A549 (cell line): ENCODE data around the gene SLC35F4. TPM values are rescaled to one million over a fixed set of nuclear protein-coding genes. Genes with fewer than 3 reads are reported as not detected.

Experiments used
- ATAC-seq, 2 experiments: fragments of 200-7000 bp in 1 of 2; fragments of >200 bp in 1 of 2; cut with Nextera tagmentation in 1 of 2; cut with Tn5 transposase in 1 of 2; 3 replicates each; pipeline versions ENCODE4 v1.8.0 to v1.9.1; 2018 to 2020; ENCODE audit warnings: mild to moderate bottlenecking in 1 of 2, moderate library complexity in 1 of 2
- CTCF ChIA-PET: fragments of 300-600 bp; sonication (Branson Sonifier 250); formaldehyde crosslinking; extraction: SDS; loops from one replicate; lab custom pipeline; 2021; ENCODE audit warnings: antibody characterized with exemption, inconsistent platforms; lab: Yijun Ruan, JAX
- POLR2A ChIA-PET: fragments of 350-600 bp; formaldehyde crosslinking; extraction: SDS; loops from one replicate; lab custom pipeline; 2021; ENCODE audit warnings: antibody characterized with exemption, inconsistent platforms; lab: Yijun Ruan, JAX
- DNase-seq, 2 experiments: peaks; one replicate each; pipeline versions ENCODE4 v3.0.0 to v3.0.0-alpha.2; 2011 to 2016; ENCODE audit warnings: low read depth in 1 of 2, low spot score in 1 of 2
- FAIRE-seq: peaks from 2 replicates; lab custom pipeline; 2011; peaks lifted over from hg19 to GRCh38; lab: Jason Lieb, UNC
- H3K27ac ChIP-seq, 2 experiments: fragments of >200 bp; sonication (Bioruptor Twin); formaldehyde crosslinking; 3 replicates each; pipeline ENCODE4 v1.5.1; 2016 to 2017
- H3K4me1 ChIP-seq: fragments of >200 bp; sonication (Bioruptor Twin); formaldehyde crosslinking; 3 replicates; pipeline ENCODE4 v1.6.1; 2016
- H3K4me2 ChIP-seq: fragments of >200 bp; sonication (Bioruptor Twin); formaldehyde crosslinking; 3 replicates; pipeline ENCODE4 v1.6.1; 2016
- H3K4me3 ChIP-seq: fragments of >200 bp; sonication (Bioruptor Twin); formaldehyde crosslinking; 3 replicates; pipeline ENCODE4 v1.5.1; 2016
- H3K9me3 ChIP-seq: fragments of >200 bp; sonication (Bioruptor Twin); formaldehyde crosslinking; 3 replicates; pipeline ENCODE4 v1.6.1; 2016
- ATOH8 ChIP-seq: fragments of 250-450 bp; sonication (Bioruptor Pico); IDR thresholded peaks from 2 replicates; pipeline ENCODE4 v1.5.0; 2020; ENCODE audit warnings: low read depth, mild to moderate bottlenecking, moderate library complexity
- CEBPB ChIP-seq, 2 experiments: fragments of >200 bp in 1 of 2; sonication (Bioruptor Twin) in 1 of 2; formaldehyde crosslinking in 1 of 2; IDR thresholded peaks; 2 replicates each; pipeline ENCODE4 v1.6.1; 2012 to 2016
- CTCF ChIP-seq: fragments of >200 bp; sonication (Bioruptor Twin); formaldehyde crosslinking; IDR thresholded peaks from 3 replicates; pipeline ENCODE4 v1.5.1; 2016
- E2F6 ChIP-seq: IDR thresholded peaks from 2 replicates; pipeline ENCODE4 v1.6.1; 2012; ENCODE audit warnings: low read depth, borderline replicate concordance
- FOSB ChIP-seq: fragments of 250-450 bp; sonication (Bioruptor Pico); IDR thresholded peaks from 2 replicates; pipeline ENCODE4 v1.5.0; 2020; ENCODE audit warnings: mild to moderate bottlenecking, moderate library complexity
- FOSL2 ChIP-seq, 2 experiments: fragments of 450-650 bp in 1 of 2; fragments of >200 bp in 1 of 2; sonication (Bioruptor Twin) in 1 of 2; formaldehyde crosslinking; IDR thresholded peaks; 2 replicates each; pipeline versions ENCODE4 v1.5.0 to v1.6.1; 2016 to 2020; ENCODE audit warnings: mild to moderate bottlenecking in 1 of 2, moderate library complexity in 1 of 2
- GATA3 ChIP-seq: IDR thresholded peaks from 2 replicates; pipeline ENCODE4 v1.6.1; 2012; ENCODE audit warnings: borderline replicate concordance
- HDAC2 ChIP-seq: fragments of 200-600 bp; sonication (generic); IDR thresholded peaks from 2 replicates; pipeline ENCODE4 v1.6.1; 2016
- HEYL ChIP-seq: fragments of 250-450 bp; sonication (Bioruptor Pico); IDR thresholded peaks from 2 replicates; pipeline ENCODE4 v1.8.0; 2021; ENCODE audit warnings: mild to moderate bottlenecking, moderate library complexity
- HMGXB4 ChIP-seq: fragments of 250-450 bp; sonication (Bioruptor Pico); IDR thresholded peaks from 2 replicates; pipeline ENCODE4 v1.5.0; 2021; ENCODE audit warnings: mild to moderate bottlenecking, moderate library complexity, borderline replicate concordance
- HOXB13 ChIP-seq: fragments of 250-450 bp; sonication (Bioruptor Pico); IDR thresholded peaks from 2 replicates; pipeline ENCODE4 v1.5.0; 2020; ENCODE audit warnings: low read depth, mild to moderate bottlenecking, moderate library complexity
- JUN ChIP-seq, 2 experiments: fragments of >200 bp; sonication (Bioruptor Twin); formaldehyde crosslinking; IDR thresholded peaks; 2 replicates in 1 of 2; 3 replicates in 1 of 2; pipeline ENCODE4 v1.6.1; 2016 to 2017
- JUNB ChIP-seq: fragments of >200 bp; sonication (Bioruptor Twin); formaldehyde crosslinking; IDR thresholded peaks from 2 replicates; pipeline ENCODE4 v1.6.1; 2016
- KDM5A ChIP-seq: fragments of 200-600 bp; sonication (generic); IDR thresholded peaks from 2 replicates; pipeline ENCODE4 v1.6.1; 2016; ENCODE audit warnings: antibody characterized with exemption, mild to moderate bottlenecking
- MAX ChIP-seq: IDR thresholded peaks from 2 replicates; pipeline ENCODE4 v1.6.1; 2012
- MYC ChIP-seq: IDR thresholded peaks from 2 replicates; pipeline ENCODE4 v1.6.1; 2012; ENCODE audit warnings: mild to moderate bottlenecking, inconsistent platforms, low read length, improper control_type of control experiment, borderline replicate concordance
- POLR2A ChIP-seq: IDR thresholded peaks from 2 replicates; pipeline ENCODE4 v1.6.1; 2012; ENCODE audit warnings: mild to moderate bottlenecking, low read length
- RAD21 ChIP-seq, 2 experiments: fragments of >200 bp in 1 of 2; sonication (Bioruptor Twin) in 1 of 2; formaldehyde crosslinking in 1 of 2; IDR thresholded peaks in 1 of 2; conservative IDR thresholded peaks in 1 of 2; 2 replicates in 1 of 2; 3 replicates in 1 of 2; pipeline ENCODE4 v1.6.1; 2012 to 2018; ENCODE audit warnings: inconsistent platforms in 1 of 2
- RFX5 ChIP-seq: fragments of 450-650 bp; IDR thresholded peaks from 2 replicates; pipeline ENCODE4 v1.7.1; 2014; ENCODE audit warnings: antibody characterized with exemption, mild to moderate bottlenecking, moderate library complexity
- RNF2 ChIP-seq: fragments of 200-600 bp; sonication (generic); IDR thresholded peaks from 2 replicates; pipeline ENCODE4 v1.6.1; 2016; ENCODE audit warnings: low read depth, mild to moderate bottlenecking, antibody characterized with exemption, moderate library complexity, borderline replicate concordance
- SMC3 ChIP-seq: fragments of >200 bp; sonication (Bioruptor Twin); formaldehyde crosslinking; IDR thresholded peaks from 3 replicates; pipeline ENCODE4 v1.6.1; 2018; ENCODE audit warnings: inconsistent platforms
- TP53 ChIP-seq: fragments of 250-450 bp; sonication (Bioruptor Pico); IDR thresholded peaks from 2 replicates; pipeline ENCODE4 v1.5.0; 2021; ENCODE audit warnings: mild to moderate bottlenecking, moderate library complexity
- USF2 ChIP-seq: fragments of 450-650 bp; IDR thresholded peaks from 2 replicates; pipeline ENCODE4 v1.6.1; 2014; ENCODE audit warnings: antibody characterized with exemption
- ZNF302 ChIP-seq: fragments of 250-450 bp; sonication (Bioruptor Pico); IDR thresholded peaks from 2 replicates; pipeline ENCODE4 v1.9.0; 2021; ENCODE audit warnings: inconsistent platforms, mild to moderate bottlenecking, moderate library complexity
- WGBS: methylation state at CpG from one replicate; pipeline ENCODE4 v1.1.6; 2017; ENCODE audit errors: missing lambda C conversion rate; 5-methylcytosine and 5-hydroxymethylcytosine counted together
- polyA plus RNA-seq, 4 experiments: library from polyadenylated mRNA; depleted of rRNA in 3 of 4; stranded (reverse); fragments of >200 nt; fragmentation: RNase III in 1 of 4; extraction: RNeasy Plus Mini Kit Qiagen cat#74134 plus additional on column Dnase treatment in 1 of 4; gene quantifications; 2 replicates in 3 of 4; 3 replicates in 1 of 4; pipeline ENCODE4 v1.2.3, GENCODE V29; 2011 to 2017

The SLC35F4 gene
- polyA plus RNA-seq, 2 of the 4 experiments (the other 2 are of a cell fraction) = not detected

GRCh38 chr14:57699947-57700346 is 165.9 kb downstream of the SLC35F4 start:
- POLR2A ChIA-PET = no interaction called here
- H3K9me3 ChIP-seq = no peaks in the 10 kb centered on the region
- no peak for DNase-seq
- CTCF ChIA-PET = no interaction called here
- H3K4me2 ChIP-seq = no peak overlapping the region
- H3K27ac ChIP-seq = no peak overlapping the region
- no peak for TF ChIP-seq HDAC2
- no peak for TF ChIP-seq HEYL (CRISPR knock-in tag)
- TF ChIP-seq USF2 = no peak
- no peak for TF ChIP-seq MAX
- TF ChIP-seq MYC = no peak
- TF ChIP-seq RAD21 (conservative IDR thresholded peaks at IDR 0.05 in 1 of 2, IDR thresholded peaks at IDR 0.05 in 1 of 2) = no peak
- no peak for TF ChIP-seq KDM5A
- no peak for TF ChIP-seq E2F6
- TF ChIP-seq RNF2 = no peak
- TF ChIP-seq POLR2A = no peak
- TF ChIP-seq JUNB = no peak
- no peak for TF ChIP-seq FOSL2 (IDR thresholded peaks at IDR 0.05)
- no peak for TF ChIP-seq FOSL2 (CRISPR knock-in tag; IDR thresholded peaks at IDR 0.05)
- no peak for TF ChIP-seq HMGXB4 (CRISPR knock-in tag)
- TF ChIP-seq, all 56 proteins: peak for 0
- no peak for ATAC-seq
- Histone ChIP-seq H3K4me1 (no peaks in the 10 kb centered on the region), H3K4me3 (no peak overlapping the region)
- 32% methylated on average over 3 of the region's 3 CpGs for WGBS
- no peak for FAIRE-seq

GRCh38 chr14:57692671-57693070 is 173.2 kb downstream of the SLC35F4 start:
- ATAC-seq (peak; percentile 77 to 81), FAIRE-seq (no peak), DNase-seq (peak; percentile 26 to 65)
- H3K4me2 ChIP-seq = no peak overlapping the region
- CTCF ChIA-PET = interaction anchor here (0.6 to 4.3 kb wide), 33 partner anchors 9 to 414 kb away, joined by 3 to 40 read pairs (median 4); no protein-coding TSS in a partner anchor
- no peaks in the 10 kb centered on the region for H3K4me1 ChIP-seq
- H3K27ac ChIP-seq = no peak overlapping the region
- POLR2A ChIA-PET = no interaction called here
- no peaks in the 10 kb centered on the region for H3K9me3 ChIP-seq
- no peak overlapping the region for H3K4me3 ChIP-seq
- peak; percentile 61 for TF ChIP-seq CTCF
- TF ChIP-seq TP53 (CRISPR knock-in tag) = no peak
- TF ChIP-seq SMC3 = peak; percentile 76
- peak; percentile 76 to 78 for TF ChIP-seq RAD21 (conservative IDR thresholded peaks at IDR 0.05 in 1 of 2, IDR thresholded peaks at IDR 0.05 in 1 of 2)
- TF ChIP-seq RFX5 = no peak

GRCh38 chr14:57687416-57687815 is 178.5 kb downstream of the SLC35F4 start:
- DNase-seq (no peak), ATAC-seq (no peak), FAIRE-seq (no peak)
- no peaks in the 10 kb centered on the region for H3K4me1 ChIP-seq
- ChIA-PET CTCF (no interaction called here), POLR2A (no interaction called here)
- H3K27ac ChIP-seq = no peak overlapping the region
- H3K9me3 ChIP-seq = no peaks in the 10 kb centered on the region
- 9% methylated on average over 1 of the region's 1 CpG for WGBS
- TF ChIP-seq ZNF302 (CRISPR knock-in tag) (no peak), FOSB (CRISPR knock-in tag) (no peak), GATA3 (no peak), ATOH8 (CRISPR knock-in tag) (no peak), CEBPB (IDR thresholded peaks at IDR 0.05) (no peak), HOXB13 (no peak), HDAC2 (no peak), JUN (IDR thresholded peaks at IDR 0.05) (no peak), HMGXB4 (CRISPR knock-in tag) (no peak), RNF2 (no peak)
- no peak overlapping the region for H3K4me3 ChIP-seq
- no peak overlapping the region for H3K4me2 ChIP-seq
